HL-60/S4 treated with phorbol 12-myristate 13-acetate at 8.2 ng/mL for 4 days and 3 days (cell line): ENCODE results near the gene IKBKG.
"Not testable (repeated sequence)": the region's sequence is repeated elsewhere in the genome, so short reads cannot be mapped to it uniquely, and the experiment has no call there.

Experiments used
- in situ Hi-C: fragments of 300-500 bp; cut with MboI; formaldehyde crosslinking; loops from 2 replicates; pipeline ENCODE4 v1.15.0; 2022; ENCODE audit warnings: low sequenced_read_pairs

Gene IKBKG

GRCh38 chrX:154525606-154526490 is 21.6 kb upstream of the IKBKG start:
- in situ Hi-C loops, result no loop called here

GRCh38 chrX:154526901-154527675 is 20.3 kb upstream of the IKBKG start:
- in situ Hi-C loops, result no loop called here

GRCh38 chrX:154529206-154529612 is 18.2 kb upstream of the IKBKG start:
- in situ Hi-C loops, result no loop called here

GRCh38 chrX:154530286-154530685 is 17.1 kb upstream of the IKBKG start:
- in situ Hi-C loops, result no loop called here

GRCh38 chrX:154531626-154532025 is 15.8 kb upstream of the IKBKG start:
- in situ Hi-C loops, result no loop called here

GRCh38 chrX:154532690-154533089 is 14.7 kb upstream of the IKBKG start:
- in situ Hi-C loops, result no loop called here

GRCh38 chrX:154534526-154535322 is 12.7 kb upstream of the IKBKG start:
- in situ Hi-C loops, result no loop called here

GRCh38 chrX:154535892-154536291 is 11.5 kb upstream of the IKBKG start:
- in situ Hi-C loops, result no loop called here

GRCh38 chrX:154539077-154539476 is 8.3 kb upstream of the IKBKG start:
- in situ Hi-C loops, result no loop called here

- in situ Hi-C loops, result not testable (repeated sequence)
Measured at GRCh38 chrX:154540365-154540764, 7.1 kb upstream of the IKBKG start.

GRCh38 chrX:154540897-154541535 is 6.4 kb upstream of the IKBKG start:
- in situ Hi-C loops, result no loop called here

- in situ Hi-C loops, result no loop called here
Measured at GRCh38 chrX:154541589-154541895, 5.9 kb upstream of the IKBKG start.

GRCh38 chrX:154541896-154542722 is 5.3 kb upstream of the IKBKG start:
- in situ Hi-C loops, result no loop called here

GRCh38 chrX:154542723-154543424 is 4.5 kb upstream of the IKBKG start:
- in situ Hi-C loops, result no loop called here

- in situ Hi-C loops, result no loop called here
Measured at GRCh38 chrX:154545673-154546274, 1.6 kb upstream of the IKBKG start.

- in situ Hi-C loops, result no loop called here
Measured at GRCh38 chrX:154546354-154547244, 821 bp upstream of the IKBKG start, which contains the start of gene G6PD. TSS of gene G6PD (minus strand) at chrX:154546846. CDS start at chrX:154546155, 691 bp downstream.

- in situ Hi-C loops, result no loop called here
Measured at GRCh38 chrX:154548028-154548316, 552 bp downstream of the IKBKG start.

GRCh38 chrX:154549766-154550165 is 2.3 kb downstream of the IKBKG start:
- in situ Hi-C loops, result no loop called here
